ACHN (cell line): ENCODE data around the gene MICOS13.

Experiments
- DNase-seq: peaks from one replicate; pipeline ENCODE4 v3.0.0-alpha.2; 2015
- in situ Hi-C: cut with HindIII; loops from 2 replicates; pipeline ENCODE4 v1.10.0; 2017; ENCODE audit warnings: low sequenced_read_pairs, low pct_ligation_motif_present, low pct_unique_long_range_greater_than_20kb

MICOS13 gene

DNA sequence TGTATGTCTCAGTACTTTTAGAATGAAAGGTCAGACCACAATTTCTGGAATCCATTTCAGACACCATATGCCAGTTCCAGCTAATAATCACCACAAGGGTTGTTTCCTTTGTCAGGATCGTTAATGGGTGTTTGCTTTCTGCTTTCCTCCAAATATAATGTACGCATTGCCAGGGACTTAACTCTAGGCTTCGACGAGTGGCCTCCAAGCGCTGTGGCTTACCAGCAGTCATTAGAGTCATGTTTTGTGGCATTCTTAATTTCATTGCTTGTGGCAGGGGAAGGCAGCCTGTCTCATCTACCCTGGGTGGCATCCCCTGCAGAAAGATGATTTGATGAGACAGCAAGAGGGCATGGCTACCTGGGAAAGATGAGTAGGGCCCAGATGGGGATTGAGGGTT is 34.9 kb downstream of the MICOS13 start:
- DNase-seq, result no peak
- in situ Hi-C loops, result no loop called here

DNA sequence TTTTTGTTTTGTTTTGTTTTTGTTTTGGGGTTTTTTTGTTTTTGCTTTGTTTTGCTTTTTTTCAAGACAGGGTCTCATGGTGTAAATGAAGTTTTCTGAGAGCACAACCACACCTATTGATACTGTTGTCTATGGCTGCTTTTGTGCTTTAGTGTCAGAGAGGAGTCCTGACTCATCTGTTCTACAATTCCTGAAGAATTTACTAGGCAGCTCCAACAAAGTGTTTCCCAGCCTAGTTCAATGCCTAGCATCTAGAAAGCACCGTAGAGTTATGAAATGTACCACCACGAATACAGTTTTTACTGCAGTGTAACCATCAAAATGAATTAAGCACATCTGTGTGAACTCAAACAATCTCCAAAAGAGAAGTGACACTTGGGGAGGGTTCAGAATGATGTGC is 36.3 kb downstream of the MICOS13 start:
- in situ Hi-C loops, result no loop called here
- no peak for DNase-seq

DNA sequence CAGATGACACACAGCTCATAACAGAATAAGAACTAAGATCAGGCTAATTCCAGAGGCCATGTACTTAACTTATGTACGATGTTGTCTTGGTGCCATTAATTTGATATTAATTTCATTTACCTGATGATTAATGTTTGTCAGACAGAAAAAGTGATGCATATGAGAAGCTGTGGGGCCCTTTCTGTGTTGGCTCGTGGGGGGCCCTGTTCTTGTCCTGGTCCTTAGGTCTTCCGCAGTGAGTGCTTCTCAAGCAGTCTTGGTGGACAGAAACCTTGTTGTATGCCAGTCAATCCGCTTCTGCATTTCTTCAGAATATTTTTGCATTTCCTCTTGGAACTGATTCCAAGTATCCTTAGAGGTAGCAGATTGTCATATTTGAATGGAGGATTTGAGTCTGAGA is 37.3 kb downstream of the MICOS13 start:
- DNase-seq, result no peak
- in situ Hi-C loops, result no loop called here

DNA sequence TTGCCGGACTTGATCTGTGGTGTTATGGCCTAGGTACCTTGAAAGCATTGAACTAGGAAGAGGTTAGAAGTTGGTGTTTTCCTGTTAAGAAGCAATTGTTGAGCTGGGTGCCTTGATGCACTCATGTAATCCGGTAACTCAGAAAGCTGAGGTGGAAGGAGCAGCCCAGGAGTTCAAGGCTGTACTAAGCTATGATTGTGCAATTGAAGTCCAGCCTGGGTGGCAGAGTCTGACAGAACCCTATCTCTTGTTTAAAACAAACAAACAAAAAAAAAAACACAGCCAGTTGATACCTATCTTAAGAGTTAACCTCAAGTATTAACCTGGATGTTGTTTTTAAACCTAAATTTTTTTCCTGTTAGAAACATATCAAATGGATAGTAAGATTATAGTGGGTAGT is 38.1 kb downstream of the MICOS13 start:
- in situ Hi-C loops, result no loop called here
- no peak for DNase-seq

DNA sequence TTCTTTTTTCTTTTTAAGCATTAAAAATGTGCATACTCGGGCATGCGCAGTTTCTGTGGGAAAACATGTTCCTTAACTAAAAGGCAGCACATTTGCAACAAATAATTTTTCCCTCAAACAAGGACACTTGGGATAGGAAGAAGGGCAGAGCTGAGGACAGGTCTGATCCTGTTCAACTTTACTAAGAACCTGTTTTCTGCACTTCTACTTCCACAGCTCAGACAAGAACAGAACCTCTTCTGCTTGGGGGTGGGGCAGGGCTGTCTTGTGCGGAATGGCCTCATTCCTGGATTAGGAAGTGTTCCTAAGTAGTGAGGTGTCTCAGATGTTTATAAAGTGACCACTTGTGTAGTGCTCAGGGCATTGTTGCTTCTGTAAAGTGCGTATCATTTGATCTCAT is 39.1 kb downstream of the MICOS13 start:
- no peak for DNase-seq
- in situ Hi-C loops, result no loop called here

DNA sequence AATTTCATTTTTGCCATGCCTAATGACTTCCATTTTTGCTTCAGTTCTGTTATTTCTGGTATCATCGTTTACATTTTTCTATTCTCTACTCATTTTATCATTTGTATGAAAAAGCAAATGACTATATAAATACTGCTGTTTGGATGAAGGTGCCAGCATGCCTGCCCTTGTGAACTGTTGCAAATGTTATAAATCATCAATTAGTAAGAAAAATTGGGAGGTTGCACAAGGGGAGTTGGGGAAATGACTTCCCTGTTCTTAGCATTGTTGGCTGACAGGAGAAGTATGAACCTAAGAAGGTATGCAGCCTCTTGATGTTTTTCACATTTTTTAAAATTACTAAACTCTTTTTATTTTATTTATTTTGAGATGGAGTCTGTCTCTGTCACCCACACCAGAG is 42.3 kb downstream of the MICOS13 start:
- in situ Hi-C loops, result no loop called here
- DNase-seq, result no peak

DNA sequence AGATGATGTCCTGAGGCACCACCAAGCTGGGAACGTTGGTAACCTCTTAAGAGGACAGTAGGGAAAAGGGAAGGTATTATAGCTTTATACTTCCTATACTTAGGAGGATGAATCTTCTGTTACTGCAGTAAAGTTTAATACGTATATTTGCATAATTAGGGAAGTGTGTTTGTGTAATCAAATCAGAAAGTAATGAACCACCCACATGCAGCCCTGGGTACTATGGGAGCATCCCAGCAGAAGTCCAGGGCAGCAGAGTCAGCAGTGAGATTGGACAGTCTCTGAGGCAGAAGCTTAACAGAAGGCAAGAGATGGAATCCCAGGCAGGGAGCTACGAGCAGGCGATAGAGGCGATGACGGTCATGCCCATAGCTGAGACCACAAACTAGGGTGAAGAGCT is 44.9 kb downstream of the MICOS13 start:
- no peak for DNase-seq
- in situ Hi-C loops, result no loop called here

DNA sequence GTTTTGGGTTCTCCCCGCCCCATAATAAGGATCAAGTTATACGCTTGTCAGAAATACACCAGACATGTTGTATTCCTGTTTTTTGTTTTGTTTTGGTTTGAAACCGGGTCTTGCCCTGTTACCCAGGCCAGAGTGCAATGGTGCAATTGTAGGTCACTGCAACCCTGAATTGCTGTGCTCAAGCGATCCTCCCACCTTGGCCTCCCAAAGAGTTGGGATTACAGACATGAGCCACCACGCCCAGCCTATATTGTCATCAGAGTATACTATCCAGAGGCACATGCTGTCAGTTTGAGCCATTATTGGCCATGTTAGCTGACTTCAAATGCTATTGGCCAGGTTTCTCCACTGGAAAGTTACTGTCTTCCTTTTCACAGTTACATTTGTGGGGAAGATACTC is 47.7 kb downstream of the MICOS13 start:
- no peak for DNase-seq
- in situ Hi-C loops, result no loop called here

DNA sequence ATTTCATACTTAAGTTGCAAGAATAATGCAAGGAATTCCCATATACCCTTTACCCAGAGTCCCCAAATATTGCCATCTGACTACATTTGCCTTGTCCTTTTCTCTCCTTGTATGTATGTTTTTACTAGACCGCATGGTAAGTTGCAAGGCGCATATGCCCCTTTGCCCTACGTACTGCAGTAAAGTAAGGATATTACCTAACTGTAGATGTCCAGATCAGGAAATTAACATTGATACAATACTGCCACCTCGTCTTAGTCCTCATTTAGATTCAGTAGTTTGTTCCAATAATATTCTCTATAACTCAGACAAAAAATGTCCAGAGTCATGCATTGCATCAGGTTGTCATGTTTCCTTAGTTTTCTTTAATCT is 48.1 kb downstream of the MICOS13 start:
- in situ Hi-C loops, result no loop called here
- no peak for DNase-seq

DNA sequence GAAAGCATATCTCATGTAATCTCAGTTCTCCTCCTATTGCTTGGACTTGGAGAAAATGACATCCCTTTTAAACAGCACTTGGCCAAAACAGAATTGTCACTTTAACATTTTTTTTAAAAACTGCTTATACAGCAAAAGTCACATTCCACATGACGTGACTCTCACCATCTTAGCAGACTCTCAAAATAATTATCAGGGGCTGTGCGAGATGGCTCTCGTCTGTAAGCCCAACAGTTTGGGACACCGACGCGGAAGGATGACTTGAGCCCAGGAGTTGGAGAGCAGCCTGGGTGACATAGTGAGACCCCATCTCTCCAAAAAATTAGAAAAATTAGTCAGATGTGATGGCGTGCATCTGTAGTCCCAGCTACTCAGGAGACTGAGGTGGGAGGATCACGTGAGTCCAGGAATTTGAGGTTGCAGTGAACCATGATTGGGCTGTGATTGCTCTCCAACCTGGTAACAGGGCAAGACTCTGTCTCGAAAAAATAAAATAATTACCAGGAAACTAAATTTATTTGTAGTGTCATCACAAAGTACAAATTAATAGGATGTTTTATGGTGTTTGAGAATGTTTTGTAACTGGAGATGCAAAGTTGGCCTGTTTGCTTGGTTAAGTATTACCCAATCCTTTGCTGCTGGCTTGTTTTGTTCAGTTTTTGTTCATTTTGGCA is 48.6 kb downstream of the MICOS13 start:
- DNase-seq, result no peak
- in situ Hi-C loops, result no loop called here

DNA sequence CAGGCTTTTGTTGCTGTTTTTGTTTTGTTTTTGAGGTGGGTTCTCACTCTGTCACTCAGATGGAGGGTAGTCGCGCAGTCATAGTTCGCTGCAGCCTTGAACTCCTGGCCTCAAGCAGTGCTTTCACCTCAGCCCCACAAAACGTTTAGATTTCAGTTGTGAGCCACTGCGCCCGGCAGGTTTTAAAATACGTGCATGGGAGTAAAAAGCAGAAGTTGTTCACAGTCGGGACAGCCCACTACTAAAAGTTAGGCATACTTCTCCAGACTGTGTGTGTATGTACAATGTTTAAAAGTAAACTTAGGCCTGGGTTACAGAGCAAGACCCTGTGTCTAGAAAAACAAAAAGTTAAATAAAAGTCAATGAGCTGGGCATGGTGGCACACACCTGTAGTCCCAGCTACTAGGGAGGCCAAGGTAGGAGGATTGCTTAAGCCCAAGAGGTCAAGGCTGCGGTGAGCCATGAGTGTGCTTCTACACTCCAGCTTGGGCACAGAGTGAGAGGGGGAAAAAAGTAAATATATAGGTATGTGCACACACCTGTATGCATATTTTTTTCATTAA is 51.3 kb downstream of the MICOS13 start:
- in situ Hi-C loops, result no loop called here
- no peak for DNase-seq

DNA sequence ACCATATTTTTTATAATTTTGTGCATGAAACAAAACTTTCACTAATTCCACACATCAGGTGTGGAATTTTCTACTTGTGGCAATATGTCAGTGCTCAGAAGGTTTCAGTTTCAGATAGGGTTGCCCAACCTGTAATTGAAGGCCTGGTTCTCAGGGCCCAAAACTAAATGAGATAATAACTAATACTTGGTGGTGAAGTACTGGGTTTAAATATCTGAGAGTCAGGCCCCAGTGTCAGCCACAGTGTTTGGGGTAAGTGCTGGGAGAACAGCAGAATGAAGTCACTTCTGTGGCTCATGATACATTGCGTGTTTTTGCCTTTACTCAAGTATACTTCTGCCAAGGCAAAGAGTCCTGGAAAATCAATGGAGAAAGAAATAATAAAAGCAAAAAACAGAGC is 51.9 kb downstream of the MICOS13 start:
- in situ Hi-C loops, result no loop called here
- DNase-seq, result no peak
